Ishikawa (cell line): Measurements from ENCODE around the gene ZNF536.

Source experiments
- EGR1 ChIP-seq: IDR thresholded peaks from 2 replicates; pipeline ENCODE4 v1.6.1; 2012
- EP300 ChIP-seq: IDR thresholded peaks from 2 replicates; pipeline ENCODE4 v1.6.1; 2012; ENCODE audit warnings: borderline replicate concordance
- FOXM1 ChIP-seq: IDR thresholded peaks from 2 replicates; pipeline ENCODE4 v1.6.1; 2012; ENCODE audit warnings: low read depth, borderline replicate concordance
- MAX ChIP-seq: IDR thresholded peaks from 2 replicates; pipeline ENCODE4 v1.6.1; 2012
- NFIC ChIP-seq: IDR thresholded peaks from 2 replicates; pipeline ENCODE4 v1.6.1; 2012
- REST ChIP-seq: IDR thresholded peaks from 2 replicates; pipeline ENCODE4 v1.6.1; 2012; ENCODE audit warnings: low read depth, mild to moderate bottlenecking
- TAF1 ChIP-seq: IDR thresholded peaks from 2 replicates; pipeline ENCODE4 v1.6.1; 2012; ENCODE audit warnings: low read depth, mild to moderate bottlenecking
- YY1 ChIP-seq: IDR thresholded peaks from 2 replicates; pipeline ENCODE4 v1.6.1; 2012; ENCODE audit warnings: low read depth

GRCh38 chr19:30590596-30591229 lies 218.5 kb downstream of the ZNF536 start:
- TF ChIP-seq TAF1 (no peak), NFIC (no peak), EP300 (no peak), MAX (no peak), EGR1 (no peak), YY1 (no peak), FOXM1 (no peak), REST (no peak)
